Gastroesophageal sphincter (tissue), 4 donors: ENCODE data around the gene SMAD2. TPM values are rescaled to one million over a fixed set of nuclear protein-coding genes. Genes with fewer than 3 reads are reported as not detected.
A peak's percentile ranks its signal among the peaks of the same experiment; 100 is the strongest.

ENCODE experiments used
- ATAC-seq: fragments of 150-250 bp; one replicate; pipeline ENCODE4 v1.9.1; 2016; ENCODE audit warnings: mild to moderate bottlenecking, moderate library complexity
- H3K27ac ChIP-seq, 4 donors: fragments of 200-600 bp; sonication (generic) in 3 of 4; 1 replicate in 3 of 4; 2 replicates in 1 of 4; pipeline ENCODE4 v1.5.1; 2016 to 2019
- H3K27me3 ChIP-seq: fragments of 200-600 bp; sonication (generic); one replicate; pipeline ENCODE4 v1.5.1; 2019
- H3K36me3 ChIP-seq, 2 donors: fragments of 200-600 bp; sonication (generic); one replicate each; pipeline ENCODE4 v1.5.1; 2019; ENCODE audit warnings: control low read depth in 1 of 2
- H3K4me1 ChIP-seq, 3 donors: fragments of 200-600 bp; sonication (generic); 1 replicate in 2 of 3; 2 replicates in 1 of 3; pipeline ENCODE4 v1.5.1; 2016 to 2019; ENCODE audit warnings: control low read depth in 2 of 3
- H3K4me3 ChIP-seq, 2 donors: fragments of 200-600 bp; sonication (generic); one replicate each; pipeline ENCODE4 v1.5.1; 2019; ENCODE audit warnings: mild to moderate bottlenecking in 1 of 2, moderate library complexity in 1 of 2
- H3K9me3 ChIP-seq, 3 donors: fragments of 200-600 bp; sonication (generic); one replicate each; pipeline ENCODE4 v1.5.1; 2017 to 2019; ENCODE audit warnings: control low read depth in 2 of 3
- EP300 ChIP-seq: sonication (generic); formaldehyde crosslinking; IDR thresholded peaks from one replicate; pipeline ENCODE4 v1.6.1; 2017; ENCODE audit warnings: antibody characterized with exemption, mild to moderate bottlenecking
- POLR2A ChIP-seq, 2 donors: fragments of 450-650 bp; IDR thresholded peaks; one replicate each; pipeline ENCODE4 v1.6.1; 2017; ENCODE audit warnings: antibody characterized with exemption in 2 of 2, mild to moderate bottlenecking in 2 of 2, moderate library complexity in 1 of 2
- POLR2AphosphoS5 ChIP-seq: sonication (generic); formaldehyde crosslinking; IDR thresholded peaks from one replicate; pipeline ENCODE4 v1.6.1; 2017; ENCODE audit warnings: antibody characterized with exemption
- WGBS, 2 donors: methylation state at CpG; one replicate each; pipeline ENCODE4 v1.1.5; 2018; ENCODE audit warnings: low coverage in 1 of 2; 5-methylcytosine and 5-hydroxymethylcytosine counted together
- total RNA-seq, 4 donors: library from RNA; depleted of rRNA; stranded (reverse); fragments of >200 nt; gene quantifications; one replicate each; pipeline ENCODE4 v1.1.0, GENCODE V29; 2016
- TF ChIP-seq, protein P1 (sequence below), 4 experiments: fragments of 200-600 bp in 2 of 4; fragments of 450-650 bp in 2 of 4; sonication (generic) in 1 of 4; IDR thresholded peaks; one replicate each; pipeline ENCODE4 v1.5.1; 2017 to 2019; ENCODE audit warnings: antibody characterized with exemption in 4 of 4, mild to moderate bottlenecking in 2 of 4, moderate library complexity in 2 of 4

SMAD2 gene
- total RNA-seq, 4 donors from 2014 or later, result 76.5 to 143 (median 109) TPM

GRCh38 chr18:47817017-47817794, 113.3 kb downstream of the SMAD2 start:
- H3K27ac ChIP-seq, result peak overlapping the region; percentile 44 to 73 (median 50)
- H3K4me1 ChIP-seq, result peaks cover 0 to 29% (median 3%) of the 10 kb centered on the region in 3 donors
- 70 to 72% methylated on average over 9 of the region's 9 CpGs for WGBS, 2 donors
- no peaks in the 10 kb centered on the region for H3K36me3 ChIP-seq
- ATAC-seq, result no peak
- H3K4me3 ChIP-seq, result peak overlapping the region; percentile 34 to 39
- H3K27me3 ChIP-seq, result no peaks in the 10 kb centered on the region
- TF ChIP-seq POLR2AphosphoS5 (peak; percentile 26), EP300 (no peak)
- H3K9me3 ChIP-seq, result no peaks in the 10 kb centered on the region

DNA sequence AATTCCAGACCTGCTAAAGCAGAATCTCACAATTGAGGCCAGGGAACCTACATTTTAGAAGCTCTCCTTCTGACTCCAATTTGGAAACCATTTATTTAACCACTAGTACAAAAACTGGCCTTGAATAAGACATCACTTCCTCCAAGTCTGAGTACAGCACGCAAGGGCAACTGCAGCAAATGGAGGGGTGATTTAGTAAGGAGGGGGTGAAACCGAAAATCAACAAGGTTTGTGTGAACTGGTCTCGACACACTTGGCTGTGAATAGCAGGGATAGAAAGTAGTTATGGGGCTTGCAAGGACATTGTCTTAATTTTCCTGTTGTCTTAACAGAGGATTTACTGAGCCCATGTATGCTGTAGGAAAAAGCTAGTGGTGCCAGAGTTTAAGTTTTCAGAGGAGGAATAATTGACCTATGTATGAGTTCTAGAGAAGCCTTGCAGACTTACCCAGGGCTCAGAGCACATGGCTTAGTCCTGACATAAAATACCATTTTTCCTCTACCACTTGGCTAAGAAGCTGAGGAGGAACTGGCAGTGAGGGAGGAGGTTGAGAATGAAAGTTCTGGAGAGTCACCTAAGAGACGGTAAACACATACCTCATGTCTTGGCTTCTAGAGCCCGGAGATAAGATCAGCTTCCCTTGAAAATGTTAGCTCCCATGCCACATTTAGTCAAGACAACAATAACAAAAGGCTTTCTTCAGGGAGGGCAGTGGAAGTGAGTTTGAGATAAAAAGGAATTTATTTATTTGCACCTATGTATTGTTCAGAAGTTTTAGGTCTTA, 114.8 kb downstream of the SMAD2 start:
- 56 to 86% methylated on average over 4 to 5 of the region's 5 CpGs for WGBS, 2 donors
- no peaks in the 10 kb centered on the region for H3K9me3 ChIP-seq
- TF ChIP-seq POLR2A (IDR thresholded peaks at IDR 0.05) (no peak), POLR2AphosphoS5 (no peak), EP300 (no peak)
- peaks cover 0 to 29% (median 3%) of the 10 kb centered on the region in 3 donors for H3K4me1 ChIP-seq
- H3K36me3 ChIP-seq, result no peaks in the 10 kb centered on the region
- no peak overlapping the region for H3K4me3 ChIP-seq
- no peak for ATAC-seq
- H3K27ac ChIP-seq, result no peak overlapping the region
- no peaks in the 10 kb centered on the region for H3K27me3 ChIP-seq

GRCh38 chr18:47809420-47809819, 121.0 kb downstream of the SMAD2 start:
- TF ChIP-seq, protein P1, sequence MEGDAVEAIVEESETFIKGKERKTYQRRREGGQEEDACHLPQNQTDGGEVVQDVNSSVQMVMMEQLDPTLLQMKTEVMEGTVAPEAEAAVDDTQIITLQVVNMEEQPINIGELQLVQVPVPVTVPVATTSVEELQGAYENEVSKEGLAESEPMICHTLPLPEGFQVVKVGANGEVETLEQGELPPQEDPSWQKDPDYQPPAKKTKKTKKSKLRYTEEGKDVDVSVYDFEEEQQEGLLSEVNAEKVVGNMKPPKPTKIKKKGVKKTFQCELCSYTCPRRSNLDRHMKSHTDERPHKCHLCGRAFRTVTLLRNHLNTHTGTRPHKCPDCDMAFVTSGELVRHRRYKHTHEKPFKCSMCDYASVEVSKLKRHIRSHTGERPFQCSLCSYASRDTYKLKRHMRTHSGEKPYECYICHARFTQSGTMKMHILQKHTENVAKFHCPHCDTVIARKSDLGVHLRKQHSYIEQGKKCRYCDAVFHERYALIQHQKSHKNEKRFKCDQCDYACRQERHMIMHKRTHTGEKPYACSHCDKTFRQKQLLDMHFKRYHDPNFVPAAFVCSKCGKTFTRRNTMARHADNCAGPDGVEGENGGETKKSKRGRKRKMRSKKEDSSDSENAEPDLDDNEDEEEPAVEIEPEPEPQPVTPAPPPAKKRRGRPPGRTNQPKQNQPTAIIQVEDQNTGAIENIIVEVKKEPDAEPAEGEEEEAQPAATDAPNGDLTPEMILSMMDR (IDR thresholded peaks at IDR 0.05), result no peak
- TF ChIP-seq POLR2A (IDR thresholded peaks at IDR 0.05) (no peak), EP300 (no peak), POLR2AphosphoS5 (no peak)
- no peak for ATAC-seq

GRCh38 chr18:47802802-47803201, 127.7 kb downstream of the SMAD2 start:
- no peak for ATAC-seq
- H3K4me1 ChIP-seq, result no peaks in the 10 kb centered on the region
- no peaks in the 10 kb centered on the region for H3K9me3 ChIP-seq
- 90 to 100% methylated on average over 2 of the region's 6 CpGs for WGBS, 2 donors
- TF ChIP-seq POLR2AphosphoS5, result no peak
- no peak for TF ChIP-seq EP300
- TF ChIP-seq, protein P1 (IDR thresholded peaks at IDR 0.05), result no peak
- TF ChIP-seq POLR2A (IDR thresholded peaks at IDR 0.05), result no peak
- H3K27ac ChIP-seq, result no peak overlapping the region
- H3K4me3 ChIP-seq, result no peak overlapping the region
- H3K36me3 ChIP-seq, result no peaks in the 10 kb centered on the region
- H3K27me3 ChIP-seq, result peaks cover 6% of the 10 kb centered on the region

More at GRCh38 chr18:47809420-47809819, 121.0 kb downstream of the SMAD2 start:
- no peak overlapping the region for H3K4me3 ChIP-seq
- H3K27ac ChIP-seq, result no peak overlapping the region
- H3K27me3 ChIP-seq, result no peaks in the 10 kb centered on the region
- 42 to 50% methylated on average over 2 to 3 of the region's 3 CpGs for WGBS, 2 donors
- no peaks in the 10 kb centered on the region for H3K36me3 ChIP-seq
- H3K4me1 ChIP-seq, result no peaks in the 10 kb centered on the region
- H3K9me3 ChIP-seq, result no peaks in the 10 kb centered on the region

DNA sequence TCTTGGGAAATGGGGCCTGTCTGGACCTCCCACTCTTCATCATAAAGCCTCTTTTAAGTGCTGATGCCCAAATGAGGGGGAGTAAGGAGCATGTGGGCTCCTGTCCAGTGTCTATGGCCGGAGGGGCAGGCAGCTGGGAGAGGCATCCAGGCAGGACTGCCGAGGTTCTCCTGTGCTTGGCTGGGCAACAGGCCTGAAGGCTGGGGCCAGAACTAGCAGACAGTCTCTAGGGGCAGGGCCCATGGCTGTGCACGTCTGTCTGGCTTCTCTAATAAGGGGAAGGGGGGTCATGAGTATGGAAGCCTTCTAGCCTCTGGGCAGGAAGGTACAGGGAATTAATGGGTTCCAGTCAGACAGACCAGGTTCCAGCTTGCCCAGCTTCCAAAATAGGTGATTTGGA, 128.6 kb downstream of the SMAD2 start:
- Histone ChIP-seq H3K4me3 (no peak overlapping the region), H3K36me3 (no peaks in the 10 kb centered on the region), H3K4me1 (no peaks in the 10 kb centered on the region), H3K27me3 (peaks cover 6% of the 10 kb centered on the region), H3K9me3 (no peaks in the 10 kb centered on the region), H3K27ac (no peak overlapping the region)
- no peak for TF ChIP-seq POLR2A (IDR thresholded peaks at IDR 0.05)
- TF ChIP-seq, protein P1 (IDR thresholded peaks at IDR 0.05), result no peak
- TF ChIP-seq POLR2AphosphoS5, result no peak
- TF ChIP-seq EP300, result no peak
- ATAC-seq, result no peak
- no CpG with 5 or more reads among the region's 3 CpGs for WGBS, 2 donors
